ENCODE measurements around the gene CPA1.

DNA sequence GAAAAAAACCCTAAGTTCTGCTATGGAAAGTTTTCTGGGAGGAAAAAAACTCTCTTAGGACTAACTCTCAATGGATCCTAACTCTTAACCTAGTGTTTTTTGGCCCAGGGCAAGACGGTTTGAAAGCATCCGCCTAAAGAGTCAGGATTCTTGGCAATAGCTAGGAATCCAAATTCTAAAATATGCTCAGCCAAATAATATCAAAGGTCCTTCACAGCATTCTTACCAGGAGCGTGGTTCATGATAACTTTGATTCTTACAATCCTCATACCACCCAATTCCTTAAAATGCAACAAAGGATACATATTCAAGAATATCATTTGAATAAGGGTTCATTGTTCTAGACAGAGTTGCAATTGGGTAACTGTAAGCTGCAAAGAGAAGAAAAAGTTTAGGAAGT lies 21.3 kb downstream of the CPA1 start:
- TF ChIP-seq, protein P1, sequence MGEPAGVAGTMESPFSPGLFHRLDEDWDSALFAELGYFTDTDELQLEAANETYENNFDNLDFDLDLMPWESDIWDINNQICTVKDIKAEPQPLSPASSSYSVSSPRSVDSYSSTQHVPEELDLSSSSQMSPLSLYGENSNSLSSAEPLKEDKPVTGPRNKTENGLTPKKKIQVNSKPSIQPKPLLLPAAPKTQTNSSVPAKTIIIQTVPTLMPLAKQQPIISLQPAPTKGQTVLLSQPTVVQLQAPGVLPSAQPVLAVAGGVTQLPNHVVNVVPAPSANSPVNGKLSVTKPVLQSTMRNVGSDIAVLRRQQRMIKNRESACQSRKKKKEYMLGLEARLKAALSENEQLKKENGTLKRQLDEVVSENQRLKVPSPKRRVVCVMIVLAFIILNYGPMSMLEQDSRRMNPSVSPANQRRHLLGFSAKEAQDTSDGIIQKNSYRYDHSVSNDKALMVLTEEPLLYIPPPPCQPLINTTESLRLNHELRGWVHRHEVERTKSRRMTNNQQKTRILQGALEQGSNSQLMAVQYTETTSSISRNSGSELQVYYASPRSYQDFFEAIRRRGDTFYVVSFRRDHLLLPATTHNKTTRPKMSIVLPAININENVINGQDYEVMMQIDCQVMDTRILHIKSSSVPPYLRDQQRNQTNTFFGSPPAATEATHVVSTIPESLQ (CRISPR knock-in tag; IDR thresholded peaks at IDR 0.05), result no peak
- TF ChIP-seq SMAD3 (CRISPR knock-in tag; IDR thresholded peaks at IDR 0.05; ENCODE audit: borderline replicate concordance) (no peak), CREB1 (CRISPR knock-in tag; IDR thresholded peaks at IDR 0.05) (no peak), IRF2 (CRISPR knock-in tag; IDR thresholded peaks at IDR 0.05; ENCODE audit: borderline replicate concordance, low read depth) (no peak)

Measured in WTC11 (cell line).